Measurements from ENCODE around the gene PCMTD2.

PCMTD2 gene

GRCh38 chr20:64238851-64239387, 16.6 kb upstream of the PCMTD2 start:
- Histone ChIP-seq H3K36me3 (no peaks in the 10 kb centered on the region), H3K27me3 (peaks cover 9% of the 10 kb centered on the region), H3K27ac (no peak overlapping the region), H3K4me1 (ENCODE audit: control insufficient read depth in 1 of 2, insufficient read depth in 1 of 2, low read depth in 1 of 2, low read length in 1 of 2) (no peaks in the 10 kb centered on the region), H3K4me3 (ENCODE audit: low read depth in 1 of 2, low read length in 1 of 2) (no peak overlapping the region), H3K9me3 (no peaks in the 10 kb centered on the region)
- TF ChIP-seq CTCF (IDR thresholded peaks at IDR 0.05), result no peak

GRCh38 chr20:64239449-64240242, 15.9 kb upstream of the PCMTD2 start:
- Histone ChIP-seq H3K27ac (no peak overlapping the region), H3K4me1 (ENCODE audit: control insufficient read depth in 1 of 2, insufficient read depth in 1 of 2, low read depth in 1 of 2, low read length in 1 of 2) (no peaks in the 10 kb centered on the region), H3K36me3 (no peaks in the 10 kb centered on the region), H3K4me3 (ENCODE audit: low read depth in 1 of 2, low read length in 1 of 2) (no peak overlapping the region), H3K27me3 (peaks cover 15% of the 10 kb centered on the region), H3K9me3 (no peaks in the 10 kb centered on the region)
- no peak for TF ChIP-seq CTCF (IDR thresholded peaks at IDR 0.05)

- Histone ChIP-seq H3K9me3 (no peaks in the 10 kb centered on the region), H3K27ac (no peak overlapping the region), H3K4me1 (ENCODE audit: control insufficient read depth in 1 of 2, insufficient read depth in 1 of 2, low read depth in 1 of 2, low read length in 1 of 2) (no peaks in the 10 kb centered on the region), H3K27me3 (peaks cover 22% of the 10 kb centered on the region), H3K36me3 (no peaks in the 10 kb centered on the region), H3K4me3 (ENCODE audit: low read depth in 1 of 2, low read length in 1 of 2) (no peak overlapping the region)
- no peak for TF ChIP-seq CTCF (IDR thresholded peaks at IDR 0.05)
Observed at GRCh38 chr20:64240243-64241015, 15.1 kb upstream of the PCMTD2 start.

- TF ChIP-seq CTCF (IDR thresholded peaks at IDR 0.05), result no peak
- H3K4me3 ChIP-seq (ENCODE audit: low read depth in 1 of 2, low read length in 1 of 2), result no peak overlapping the region
- no peaks in the 10 kb centered on the region for H3K4me1 ChIP-seq (ENCODE audit: control insufficient read depth in 1 of 2, insufficient read depth in 1 of 2, low read depth in 1 of 2, low read length in 1 of 2)
- peaks cover 29% of the 10 kb centered on the region for H3K27me3 ChIP-seq
- H3K9me3 ChIP-seq, result no peaks in the 10 kb centered on the region
- no peak overlapping the region for H3K27ac ChIP-seq
- no peaks in the 10 kb centered on the region for H3K36me3 ChIP-seq
Observed at GRCh38 chr20:64241061-64241460, 14.5 kb upstream of the PCMTD2 start.

- no peaks in the 10 kb centered on the region for H3K4me1 ChIP-seq (ENCODE audit: control insufficient read depth in 1 of 2, insufficient read depth in 1 of 2, low read depth in 1 of 2, low read length in 1 of 2)
- no peak for TF ChIP-seq CTCF (IDR thresholded peaks at IDR 0.05)
- H3K4me3 ChIP-seq (ENCODE audit: low read depth in 1 of 2, low read length in 1 of 2), result no peak overlapping the region
- H3K36me3 ChIP-seq, result no peaks in the 10 kb centered on the region
- H3K27me3 ChIP-seq, result peaks cover 39% of the 10 kb centered on the region
- no peak overlapping the region for H3K27ac ChIP-seq
- H3K9me3 ChIP-seq, result no peaks in the 10 kb centered on the region
Observed at GRCh38 chr20:64242003-64242796, 13.3 kb upstream of the PCMTD2 start.
